Smooth muscle cell (in vitro differentiated cells): ENCODE measurements around the gene WAPL. TPM values are rescaled to one million over a fixed set of nuclear protein-coding genes. Genes with fewer than 3 reads are reported as not detected.

ENCODE experiments used
- DNase-seq: peaks from one replicate; lab custom pipeline; 2025; ENCODE audit not compliant: unreplicated experiment; lab: John Stamatoyannopoulos, UW
- H2AFZ ChIP-seq: fragments of 200-600 bp; sonication (generic); 2 replicates; pipeline ENCODE4 v1.6.0; 2016; ENCODE audit warnings: antibody characterized with exemption, low read depth, mild to moderate bottlenecking
- H3F3A ChIP-seq: fragments of 200-600 bp; sonication (generic); 2 replicates; pipeline ENCODE4 v1.6.0; 2017; ENCODE audit warnings: antibody characterized with exemption, low read depth
- H3K27ac ChIP-seq: fragments of 200-600 bp; sonication (generic); 2 replicates; pipeline ENCODE4 v1.5.1; 2016; ENCODE audit warnings: low read depth, mild to moderate bottlenecking
- H3K27me3 ChIP-seq: fragments of 200-600 bp; sonication (generic); 2 replicates; pipeline ENCODE4 v1.6.1; 2016; ENCODE audit warnings: low read depth, mild to moderate bottlenecking
- H3K36me3 ChIP-seq: fragments of 200-600 bp; sonication (generic); 2 replicates; pipeline ENCODE4 v1.5.1; 2016; ENCODE audit warnings: low read depth
- H3K4me1 ChIP-seq: fragments of 200-600 bp; sonication (generic); 2 replicates; pipeline ENCODE4 v1.5.1; 2016; ENCODE audit warnings: low read depth
- H3K4me2 ChIP-seq: fragments of 200-600 bp; sonication (generic); 2 replicates; pipeline ENCODE4 v1.6.0; 2016; ENCODE audit warnings: mild to moderate bottlenecking
- H3K4me3 ChIP-seq: fragments of 200-600 bp; sonication (generic); 2 replicates; pipeline ENCODE4 v1.5.1; 2016; ENCODE audit warnings: mild to moderate bottlenecking
- H3K79me2 ChIP-seq: fragments of 200-600 bp; sonication (generic); 2 replicates; pipeline ENCODE4 v1.6.0; 2016; ENCODE audit warnings: low read depth, mild to moderate bottlenecking
- H3K9ac ChIP-seq: fragments of 200-600 bp; sonication (generic); 2 replicates; pipeline ENCODE4 v1.6.0; 2016; ENCODE audit warnings: low read depth
- H3K9me3 ChIP-seq: fragments of 200-600 bp; sonication (generic); replicated peaks from 2 replicates; pipeline ENCODE4 v1.5.1; 2016; ENCODE audit warnings: low read depth
- H4K20me1 ChIP-seq: fragments of 200-600 bp; sonication (generic); 2 replicates; pipeline ENCODE4 v1.6.0; 2016; ENCODE audit warnings: low read depth
- WGBS: methylation state at CpG from one replicate; pipeline ENCODE4 v1.1.7; 2016; ENCODE audit warnings: low lambda C conversion rate; 5-methylcytosine and 5-hydroxymethylcytosine counted together
- polyA plus RNA-seq: library from polyadenylated mRNA; unstranded; fragments of >200 nt; fragmentation: Nextera tagmentation; extraction: Ambion mirVana; gene quantifications from 2 replicates; pipeline ENCODE4 v1.2.1, GENCODE V29; 2016
- total RNA-seq: library from RNA; depleted of rRNA; stranded (reverse); fragments of >200 nt; gene quantifications from 2 replicates; pipeline ENCODE4 v1.2.3, GENCODE V29; 2014
- TF ChIP-seq, protein P1 (sequence below): fragments of 200-600 bp; sonication (generic); IDR thresholded peaks from 2 replicates; pipeline ENCODE4 v1.5.1; 2017; ENCODE audit warnings: borderline replicate concordance, mild to moderate bottlenecking, antibody characterized with exemption; ENCODE audit not compliant: insufficient read depth, poor library complexity, severe bottlenecking

The WAPL gene
- total and polyA plus RNA-seq, 2 experiments from 2014 or later = 14.0 to 30.5 TPM

DNA sequence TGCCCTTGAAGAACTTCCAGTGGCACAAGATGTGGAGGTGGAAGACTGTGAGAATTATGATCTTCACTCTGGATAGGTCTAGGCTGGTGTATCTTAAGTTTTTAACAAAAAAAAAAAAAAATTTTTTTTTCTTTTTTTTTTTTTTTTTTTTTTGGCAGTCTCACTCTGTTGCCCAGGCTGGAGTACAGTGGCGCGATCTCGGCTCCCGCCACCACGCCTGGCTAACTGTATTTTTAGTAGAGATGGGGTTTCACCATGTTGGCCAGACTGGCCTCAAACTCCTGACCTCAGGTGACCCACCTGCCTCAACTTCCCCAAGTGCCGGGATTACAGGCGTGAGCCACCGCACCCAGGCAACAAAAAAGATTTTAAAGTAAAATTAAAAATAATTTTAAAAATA lies 37.9 kb downstream of the WAPL start:
- no peaks in the 10 kb centered on the region for H3F3A ChIP-seq
- H3K79me2 ChIP-seq = peaks cover 33% of the 10 kb centered on the region
- H3K9me3 ChIP-seq = no peaks in the 10 kb centered on the region
- H2AFZ ChIP-seq = no peak overlapping the region
- no peak overlapping the region for H3K4me2 ChIP-seq
- WGBS = over 99% methylated on average over 8 of the region's 8 CpGs
- no peaks in the 10 kb centered on the region for H3K4me1 ChIP-seq
- no peak overlapping the region for H3K27ac ChIP-seq
- no peak overlapping the region for H3K4me3 ChIP-seq
- TF ChIP-seq, protein P1, sequence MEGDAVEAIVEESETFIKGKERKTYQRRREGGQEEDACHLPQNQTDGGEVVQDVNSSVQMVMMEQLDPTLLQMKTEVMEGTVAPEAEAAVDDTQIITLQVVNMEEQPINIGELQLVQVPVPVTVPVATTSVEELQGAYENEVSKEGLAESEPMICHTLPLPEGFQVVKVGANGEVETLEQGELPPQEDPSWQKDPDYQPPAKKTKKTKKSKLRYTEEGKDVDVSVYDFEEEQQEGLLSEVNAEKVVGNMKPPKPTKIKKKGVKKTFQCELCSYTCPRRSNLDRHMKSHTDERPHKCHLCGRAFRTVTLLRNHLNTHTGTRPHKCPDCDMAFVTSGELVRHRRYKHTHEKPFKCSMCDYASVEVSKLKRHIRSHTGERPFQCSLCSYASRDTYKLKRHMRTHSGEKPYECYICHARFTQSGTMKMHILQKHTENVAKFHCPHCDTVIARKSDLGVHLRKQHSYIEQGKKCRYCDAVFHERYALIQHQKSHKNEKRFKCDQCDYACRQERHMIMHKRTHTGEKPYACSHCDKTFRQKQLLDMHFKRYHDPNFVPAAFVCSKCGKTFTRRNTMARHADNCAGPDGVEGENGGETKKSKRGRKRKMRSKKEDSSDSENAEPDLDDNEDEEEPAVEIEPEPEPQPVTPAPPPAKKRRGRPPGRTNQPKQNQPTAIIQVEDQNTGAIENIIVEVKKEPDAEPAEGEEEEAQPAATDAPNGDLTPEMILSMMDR = no peak
- peaks cover 59% of the 10 kb centered on the region for H4K20me1 ChIP-seq
- DNase-seq = no peak
- H3K9ac ChIP-seq = no peak overlapping the region
- H3K36me3 ChIP-seq = peaks cover 10% of the 10 kb centered on the region
- no peaks in the 10 kb centered on the region for H3K27me3 ChIP-seq

DNA sequence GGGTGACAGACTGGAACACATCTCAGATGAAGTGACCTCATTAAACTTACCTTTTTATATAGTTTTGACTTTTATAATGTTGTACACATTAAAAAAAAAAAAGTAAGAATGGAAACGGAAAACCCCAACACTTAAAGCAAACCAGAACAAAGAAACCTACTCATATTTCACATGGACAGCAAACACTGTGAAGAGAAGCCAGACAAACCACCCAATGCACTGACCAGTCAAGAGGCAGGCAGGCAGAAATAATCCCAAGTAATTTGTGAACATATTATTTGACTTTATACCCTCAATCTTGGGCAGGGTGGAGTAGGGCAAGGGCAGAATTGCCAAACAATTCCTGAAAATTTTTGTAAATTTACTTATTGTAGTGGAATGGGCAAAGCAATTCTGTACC lies 39.8 kb downstream of the WAPL start:
- TF ChIP-seq, protein P1 = no peak
- H3K79me2 ChIP-seq = peaks cover 40% of the 10 kb centered on the region

DNA sequence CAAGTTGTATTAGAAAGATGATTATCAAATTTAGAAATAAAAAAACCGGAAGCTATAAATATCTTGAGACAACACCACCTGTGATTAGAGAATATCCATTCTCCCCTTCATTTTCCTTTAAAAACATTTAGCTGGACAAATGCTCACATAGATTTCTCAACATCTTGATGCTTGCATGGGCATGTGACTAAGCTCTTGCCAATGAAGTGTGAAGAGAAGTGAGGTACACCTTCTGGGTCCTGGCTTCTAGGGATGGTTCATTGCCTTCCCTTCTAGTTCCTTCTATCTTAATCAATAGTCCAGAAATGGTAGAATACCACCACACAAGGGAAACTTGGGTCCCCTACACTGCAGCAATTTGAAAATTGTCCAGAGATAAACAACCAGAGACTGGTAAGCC lies 41.0 kb downstream of the WAPL start:
- Histone ChIP-seq H3K4me1 (no peaks in the 10 kb centered on the region), H3K79me2 (peaks cover 44% of the 10 kb centered on the region), H3K27me3 (no peaks in the 10 kb centered on the region), H3K4me3 (no peak overlapping the region), H3K27ac (no peak overlapping the region), H3K36me3 (peaks cover 10% of the 10 kb centered on the region), H3F3A (no peaks in the 10 kb centered on the region), H3K4me2 (no peak overlapping the region), H3K9me3 (no peaks in the 10 kb centered on the region), H2AFZ (no peak overlapping the region), H4K20me1 (peaks cover 59% of the 10 kb centered on the region), H3K9ac (no peak overlapping the region)
- DNase-seq = no peak
- 97% methylated on average over 1 of the region's 1 CpG for WGBS
- TF ChIP-seq, protein P1 = no peak

More for the DNA sequence above, 39.8 kb downstream of the WAPL start:
- no peaks in the 10 kb centered on the region for H3F3A ChIP-seq
- no peaks in the 10 kb centered on the region for H3K27me3 ChIP-seq
- WGBS = 91% methylated on average over 1 of the region's 1 CpG
- no peak overlapping the region for H3K9ac ChIP-seq
- H3K36me3 ChIP-seq = peaks cover 10% of the 10 kb centered on the region
- no peak overlapping the region for H3K27ac ChIP-seq
- no peak overlapping the region for H3K4me2 ChIP-seq
- H3K9me3 ChIP-seq = no peaks in the 10 kb centered on the region
- DNase-seq = no peak
- H4K20me1 ChIP-seq = peaks cover 70% of the 10 kb centered on the region
- H3K4me1 ChIP-seq = no peaks in the 10 kb centered on the region
- no peak overlapping the region for H2AFZ ChIP-seq
- no peak overlapping the region for H3K4me3 ChIP-seq

DNA sequence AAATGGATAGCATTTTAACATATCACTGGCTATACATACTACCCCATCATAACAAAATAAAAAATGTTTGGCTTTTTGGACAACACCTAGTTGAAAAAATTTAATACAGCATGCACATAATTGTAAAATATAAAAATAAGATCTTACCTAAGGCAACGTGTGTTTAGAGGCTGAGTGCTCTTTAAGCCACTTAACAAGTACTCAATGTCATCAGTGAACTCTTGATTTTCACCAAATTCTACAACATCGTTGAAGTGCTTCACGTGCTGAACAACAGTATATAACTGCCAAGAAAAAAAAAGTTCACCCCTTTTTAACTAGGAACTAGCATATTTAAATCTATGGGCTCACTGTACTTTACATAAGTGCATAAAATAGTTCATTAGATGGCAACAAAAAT lies 49.5 kb downstream of the WAPL start:
- no peak for DNase-seq
- H3K9ac ChIP-seq = no peak overlapping the region
- TF ChIP-seq, protein P1 = no peak
- H3K27ac ChIP-seq = no peak overlapping the region
- no peaks in the 10 kb centered on the region for H3K27me3 ChIP-seq
- H2AFZ ChIP-seq = no peak overlapping the region
- no peak overlapping the region for H3K4me3 ChIP-seq
- peaks cover 35% of the 10 kb centered on the region for H3K79me2 ChIP-seq
- no peaks in the 10 kb centered on the region for H3K9me3 ChIP-seq
- H3K4me1 ChIP-seq = no peaks in the 10 kb centered on the region
- peaks cover 13% of the 10 kb centered on the region for H3K36me3 ChIP-seq
- no peaks in the 10 kb centered on the region for H3F3A ChIP-seq
- peaks cover 25% of the 10 kb centered on the region for H4K20me1 ChIP-seq
- WGBS = 97% methylated on average over 3 of the region's 3 CpGs
- no peak overlapping the region for H3K4me2 ChIP-seq
